ENCODE results near the gene TMUB1.
"Not testable (repeated sequence)": the region's sequence is repeated elsewhere in the genome, so short reads cannot be mapped to it uniquely, and the experiment has no call there.

TMUB1 gene

DNA sequence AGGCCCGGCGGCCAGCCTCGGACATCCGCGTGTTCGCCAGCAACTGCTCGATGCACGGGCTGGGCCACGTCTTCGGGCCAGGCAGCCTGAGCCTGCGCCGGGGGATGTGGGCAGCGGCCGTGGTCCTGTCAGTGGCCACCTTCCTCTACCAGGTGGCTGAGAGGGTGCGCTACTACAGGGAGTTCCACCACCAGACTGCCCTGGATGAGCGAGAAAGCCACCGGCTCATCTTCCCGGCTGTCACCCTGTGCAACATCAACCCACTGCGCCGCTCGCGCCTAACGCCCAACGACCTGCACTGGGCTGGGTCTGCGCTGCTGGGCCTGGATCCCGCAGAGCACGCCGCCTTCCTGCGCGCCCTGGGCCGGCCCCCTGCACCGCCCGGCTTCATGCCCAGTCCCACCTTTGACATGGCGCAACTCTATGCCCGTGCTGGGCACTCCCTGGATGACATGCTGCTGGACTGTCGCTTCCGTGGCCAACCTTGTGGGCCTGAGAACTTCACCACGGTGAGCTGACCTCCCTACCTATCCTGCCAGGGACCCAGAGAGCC lies 34.3 kb downstream of the TMUB1 start:
- no peak for DNase-seq

DNA sequence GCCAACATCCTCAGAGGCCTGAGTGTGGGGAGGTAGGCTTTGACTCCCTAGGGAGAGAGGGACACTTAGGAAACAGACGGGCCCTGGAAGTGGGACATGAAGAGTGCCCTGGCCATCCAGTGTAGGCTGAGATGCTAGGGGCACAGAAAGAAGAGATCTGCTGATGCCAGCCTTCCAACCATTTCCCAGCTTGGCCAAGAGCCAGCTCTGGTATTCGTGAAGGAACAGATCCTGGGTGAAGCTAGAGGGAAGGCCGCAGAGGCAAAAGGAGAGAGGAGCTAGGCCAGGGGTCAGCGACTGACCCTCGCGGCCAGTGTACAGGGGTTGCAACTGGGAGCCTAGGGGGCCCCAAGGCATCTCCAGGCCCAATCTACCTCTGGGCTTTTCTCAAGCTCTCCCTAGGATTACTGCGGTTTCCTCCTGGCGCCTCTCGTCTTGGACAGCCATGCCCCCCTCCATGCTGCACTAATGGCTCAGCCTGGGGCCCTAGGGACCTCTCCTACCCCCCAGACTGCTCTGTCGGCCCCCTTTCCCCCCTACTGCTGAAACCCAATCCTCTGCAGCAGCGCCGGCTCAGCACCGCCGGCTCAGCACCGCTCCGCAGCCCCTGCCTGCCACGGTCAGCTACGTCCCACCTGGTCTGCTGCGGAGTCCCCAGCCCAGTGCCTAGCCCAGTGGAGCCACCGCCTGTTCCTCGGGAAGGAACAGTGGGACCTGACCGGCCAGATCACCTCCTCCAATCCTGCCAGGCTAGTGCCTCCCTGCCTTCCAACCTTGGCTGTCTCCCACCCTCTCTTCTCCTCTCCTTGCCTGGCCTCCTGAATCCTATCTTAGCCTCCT lies 35.1 kb downstream of the TMUB1 start, which contains the start of gene ASIC3:
Gene ASIC3, plus strand, starts transcription at position 556 of the 840 bp plus-strand sequence. CDS start 355 bp downstream, outside the sequence.
- no peak for DNase-seq

DNA sequence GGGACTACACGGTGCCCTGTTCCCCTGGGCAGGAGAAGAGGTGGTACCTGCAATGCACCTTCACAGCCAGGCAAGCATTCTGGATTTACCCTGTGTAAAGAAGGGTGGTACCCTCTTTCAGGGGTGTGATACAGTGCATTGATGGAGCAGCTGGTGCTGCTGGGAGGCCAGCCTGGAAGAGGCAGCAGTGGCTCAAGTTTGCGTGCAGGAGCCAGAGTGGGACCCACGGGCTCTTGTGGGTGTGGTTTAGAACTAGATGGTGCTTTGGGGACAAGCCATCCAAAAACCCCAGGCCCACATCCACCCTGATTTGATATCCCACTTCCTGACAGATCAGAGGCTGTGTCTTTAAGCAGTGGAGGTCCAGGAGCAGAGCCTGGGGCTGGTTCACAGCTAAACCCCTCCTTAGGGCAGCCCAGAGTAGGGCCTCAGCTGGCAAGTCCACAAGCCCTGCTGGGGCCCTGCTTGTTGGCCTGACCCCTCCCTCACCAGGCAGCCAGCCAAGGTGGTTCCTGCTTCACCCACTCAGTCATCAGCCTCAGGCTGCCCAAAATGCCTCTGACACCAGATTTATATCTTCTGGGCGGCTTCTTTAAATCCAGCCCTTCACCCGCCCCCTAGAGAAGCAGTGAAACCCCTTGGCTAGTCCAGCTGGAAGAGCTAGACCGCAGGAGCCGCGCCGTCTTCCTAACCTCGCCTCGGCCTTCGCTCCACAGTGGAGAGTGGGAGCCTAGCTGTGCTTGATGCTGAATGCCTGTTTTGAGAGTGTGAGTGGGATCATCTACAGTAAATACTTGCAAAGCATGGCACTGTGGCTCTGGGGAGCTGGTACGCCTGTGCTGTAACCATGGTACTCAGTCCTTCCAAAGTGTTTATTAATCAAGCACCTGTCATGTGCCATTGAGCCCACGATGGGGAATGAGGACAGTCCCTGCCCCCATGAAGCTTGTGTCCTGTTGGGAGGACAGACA lies 36.4 kb downstream of the TMUB1 start:
- DNase-seq, result peak; percentile 53

DNA sequence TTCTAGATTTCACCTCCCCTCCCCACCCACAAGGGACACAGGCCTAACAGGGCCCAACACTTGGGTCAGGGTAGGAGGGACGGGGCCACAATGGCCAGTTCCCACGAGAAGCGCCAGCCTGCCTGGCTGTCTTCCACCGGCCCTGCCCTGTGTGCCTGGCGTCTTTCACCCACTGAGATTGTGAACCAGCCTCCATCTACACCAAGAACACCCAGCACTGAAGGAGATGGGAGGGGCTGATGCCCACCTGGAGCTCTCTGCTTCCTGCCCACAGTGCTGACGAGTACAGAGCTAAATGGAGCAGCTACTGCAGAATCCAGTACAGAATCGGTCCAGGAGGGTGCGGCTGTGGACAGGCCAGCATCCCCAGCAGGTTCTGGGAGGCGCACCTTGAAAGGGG lies 37.3 kb downstream of the TMUB1 start:
- DNase-seq, result no peak

DNA sequence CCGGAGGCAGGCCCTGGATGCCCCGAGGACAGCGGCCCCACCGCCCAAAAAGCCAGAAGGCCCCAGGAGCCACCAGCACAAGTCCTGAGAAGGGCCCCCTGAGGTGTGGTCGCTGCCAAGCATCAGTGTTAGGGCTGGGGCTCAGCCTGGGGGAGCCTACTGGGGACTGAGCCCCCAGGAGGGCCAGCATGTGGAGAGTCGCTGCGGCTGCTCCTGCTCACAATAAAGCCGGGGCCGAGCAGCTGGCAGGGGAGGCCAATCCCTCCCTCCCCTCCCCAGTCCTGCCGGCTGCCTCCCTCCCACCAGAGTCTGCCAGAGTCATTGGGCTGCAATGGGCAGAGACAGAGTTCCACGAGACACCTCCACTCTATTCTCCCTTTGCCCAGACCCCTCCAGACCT lies 38.0 kb downstream of the TMUB1 start:
- no peak for DNase-seq

DNA sequence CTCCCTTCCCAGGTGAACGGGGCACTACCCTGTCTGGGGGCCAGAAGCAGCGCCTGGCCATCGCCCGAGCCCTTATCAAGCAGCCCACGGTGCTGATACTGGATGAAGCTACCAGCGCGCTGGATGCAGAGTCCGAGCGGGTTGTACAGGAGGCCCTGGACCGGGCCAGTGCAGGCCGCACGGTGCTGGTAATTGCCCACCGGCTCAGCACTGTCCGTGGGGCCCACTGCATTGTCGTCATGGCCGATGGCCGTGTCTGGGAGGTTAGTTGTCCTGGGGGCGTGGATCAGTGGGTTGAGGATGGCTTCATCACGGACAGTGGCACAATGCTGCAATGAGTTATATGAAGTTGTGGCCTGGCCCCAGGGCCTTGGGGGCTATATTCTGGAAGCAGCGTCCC lies 39.3 kb downstream of the TMUB1 start:
- no peak for DNase-seq

DNA sequence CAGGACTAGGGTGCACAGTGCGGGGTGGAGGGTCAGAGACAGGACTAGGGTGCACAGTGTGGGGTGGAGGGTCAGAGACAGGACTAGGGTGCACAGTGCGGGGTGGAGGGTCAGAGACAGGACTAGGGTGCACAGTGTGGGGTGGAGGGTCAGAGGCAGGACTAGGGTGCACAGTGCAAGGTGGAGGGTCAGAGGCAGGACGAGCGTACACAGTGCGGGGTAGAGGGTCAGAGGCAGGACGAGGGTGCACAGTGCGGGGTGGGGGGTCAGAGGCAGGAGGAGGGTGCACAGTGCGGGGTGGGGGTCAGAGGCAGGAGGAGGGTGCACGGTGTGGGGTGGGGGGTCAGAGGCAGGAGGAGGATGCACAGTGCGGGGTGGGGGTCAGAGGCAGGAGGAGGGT lies 39.8 kb downstream of the TMUB1 start:
- DNase-seq, result not testable (repeated sequence)

DNA sequence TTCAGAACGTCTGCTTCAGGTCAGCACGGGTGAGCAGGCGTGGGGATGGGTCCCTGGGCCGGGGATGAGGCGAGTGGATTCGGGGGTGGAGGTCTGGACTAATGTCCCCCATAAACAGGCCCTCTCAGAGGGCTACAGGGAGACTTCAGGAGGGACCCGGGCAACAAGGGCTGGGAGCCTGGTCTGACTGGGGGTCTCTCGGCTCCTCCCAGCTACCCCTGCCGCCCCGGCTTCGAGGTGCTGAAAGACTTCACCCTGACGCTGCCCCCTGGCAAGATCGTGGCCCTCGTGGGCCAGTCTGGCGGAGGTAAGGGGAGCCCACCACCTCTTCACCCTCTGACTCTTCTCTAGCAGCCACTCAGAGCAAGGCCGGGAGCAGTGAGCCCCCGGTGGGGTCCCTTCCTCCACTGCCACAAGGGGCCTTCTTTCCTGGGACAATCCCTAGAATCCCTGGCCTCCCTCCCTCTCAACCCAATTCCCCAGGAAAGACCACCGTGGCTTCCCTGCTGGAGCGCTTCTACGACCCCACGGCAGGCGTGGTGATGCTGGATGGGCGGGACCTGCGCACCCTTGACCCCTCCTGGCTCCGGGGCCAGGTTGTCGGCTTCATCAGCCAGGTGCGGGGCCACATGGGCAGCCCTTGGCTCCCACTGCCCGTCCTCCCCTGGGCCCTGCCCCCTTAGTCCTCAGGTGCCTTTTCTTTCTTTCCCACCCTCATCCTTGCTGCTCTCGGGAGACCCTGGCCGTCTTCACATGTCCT lies 42.5 kb downstream of the TMUB1 start:
- DNase-seq, result no peak

DNA sequence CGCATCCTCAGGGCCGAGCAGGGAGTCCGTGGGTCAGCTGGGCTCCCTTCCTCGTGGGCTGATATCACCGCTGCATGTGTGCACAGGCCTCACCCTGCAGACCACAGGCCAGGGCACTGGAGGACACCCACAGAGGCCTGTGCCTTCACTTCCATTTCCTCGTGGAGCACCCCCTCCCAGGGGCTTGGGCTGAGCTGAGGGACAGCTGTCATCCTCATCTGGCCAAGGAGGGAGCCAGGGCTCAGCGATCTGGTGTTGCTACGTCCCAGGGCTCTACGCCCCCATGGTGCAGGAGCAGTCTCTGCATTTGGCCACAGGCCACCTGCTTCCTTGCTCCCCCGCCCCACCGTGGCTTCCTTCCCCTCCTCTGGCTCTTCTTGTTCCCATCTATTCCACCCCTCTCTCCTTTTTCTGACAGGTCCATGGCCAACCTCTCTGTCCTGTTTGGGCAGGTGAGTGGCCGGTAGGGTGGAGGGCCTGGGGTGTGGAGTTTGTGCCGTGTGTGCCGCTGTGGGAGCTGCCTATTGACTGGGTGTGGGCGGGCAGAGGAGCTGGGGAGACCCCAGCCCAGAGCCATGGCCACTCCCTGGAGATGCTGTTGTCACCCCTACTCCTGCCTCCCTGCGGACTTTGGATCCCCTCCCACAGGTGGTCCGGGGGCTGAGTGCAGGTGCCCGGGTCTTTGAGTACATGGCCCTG lies 43.3 kb downstream of the TMUB1 start:
- DNase-seq, result no peak

DNA sequence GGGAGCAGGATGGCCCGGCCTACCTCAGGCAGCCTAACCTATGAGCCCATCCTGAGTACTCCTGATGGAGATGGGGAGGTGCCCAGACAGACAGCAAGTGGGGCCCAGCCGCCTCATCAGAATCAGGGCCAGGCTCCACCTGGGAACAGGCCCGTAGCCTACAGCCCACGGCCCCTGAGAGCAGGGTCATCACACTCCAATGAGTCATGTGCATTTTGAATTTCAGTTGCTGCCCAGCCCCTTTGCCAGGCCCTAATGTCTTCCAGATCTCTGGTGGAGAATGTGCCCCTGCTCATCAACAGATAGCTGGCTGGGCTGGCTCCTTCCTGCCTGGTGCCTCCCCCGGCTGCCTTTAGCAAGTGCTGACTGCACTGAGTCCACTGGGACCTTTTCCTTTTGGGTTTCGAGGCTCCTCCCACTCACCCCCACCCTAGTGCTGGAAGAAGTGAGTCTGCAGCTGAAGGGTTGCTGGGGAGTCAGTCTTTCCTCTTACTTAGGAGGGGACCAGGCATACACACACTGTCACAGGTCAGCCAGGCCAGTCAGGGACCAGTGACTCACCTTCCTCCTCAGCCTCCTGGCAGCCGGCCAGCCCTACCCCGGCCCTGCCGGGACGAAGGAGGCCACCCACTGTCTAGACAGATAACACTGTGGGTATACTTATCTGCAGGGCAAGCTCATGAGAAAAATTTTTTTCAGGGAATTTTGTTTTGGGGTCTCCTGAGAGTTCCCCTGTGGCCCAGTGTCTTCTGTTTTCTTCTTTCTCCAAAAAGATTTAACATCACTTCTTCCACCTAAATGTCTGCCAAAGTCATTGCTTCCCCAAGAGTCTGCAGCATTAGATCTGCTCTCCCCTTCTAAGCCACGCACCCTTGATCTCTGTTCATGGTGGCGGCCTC lies 44.1 kb downstream of the TMUB1 start:
- peak; percentile 95 for DNase-seq

DNA sequence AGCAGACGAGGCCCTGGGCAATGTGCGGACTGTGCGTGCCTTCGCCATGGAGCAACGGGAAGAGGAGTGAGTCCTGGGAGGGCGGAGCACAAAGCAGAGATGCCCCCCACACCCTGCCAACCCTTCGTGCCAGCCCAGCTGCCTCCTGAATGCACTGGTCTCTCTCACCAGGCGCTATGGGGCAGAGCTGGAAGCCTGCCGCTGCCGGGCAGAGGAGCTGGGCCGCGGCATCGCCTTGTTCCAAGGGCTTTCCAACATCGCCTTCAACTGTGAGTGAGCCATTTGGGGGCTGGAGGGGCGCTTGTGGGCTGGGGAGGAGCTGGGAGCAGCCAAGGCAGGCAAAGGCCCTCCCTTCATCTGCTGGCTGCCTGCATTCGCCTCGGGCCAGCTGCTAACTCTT lies 47.4 kb downstream of the TMUB1 start:
- DNase-seq, result no peak

DNA sequence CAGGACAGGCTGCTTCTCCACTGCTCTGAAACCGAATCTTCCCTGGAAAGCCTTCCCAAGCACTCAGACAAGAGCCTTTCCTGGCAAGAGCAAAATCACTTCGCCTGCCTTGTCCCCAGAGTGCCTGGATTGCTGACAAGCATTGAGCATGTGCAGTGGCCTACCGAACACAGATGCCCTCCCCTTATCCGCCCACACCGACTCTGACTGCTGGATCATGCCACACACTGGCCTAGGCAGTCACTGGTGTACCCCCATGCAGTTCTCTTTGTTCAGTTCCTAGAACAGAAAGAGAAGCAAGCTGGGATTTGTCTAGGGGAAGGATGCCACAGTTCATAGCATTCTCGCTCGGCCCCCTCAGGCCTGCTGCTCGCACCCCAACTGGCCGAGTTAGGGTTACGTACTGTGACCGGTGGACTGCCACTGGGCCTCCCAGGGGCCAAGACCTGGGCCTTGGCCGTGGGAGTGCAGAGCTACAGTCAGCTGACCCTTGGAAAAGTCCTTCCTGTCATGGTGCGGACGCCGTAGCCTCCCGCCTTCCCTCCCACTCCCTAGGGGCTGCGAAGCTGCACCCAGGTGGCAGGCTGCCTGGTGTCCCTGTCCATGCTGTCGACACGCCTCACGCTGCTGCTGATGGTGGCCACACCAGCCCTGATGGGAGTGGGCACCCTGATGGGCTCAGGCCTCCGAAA lies 48.1 kb downstream of the TMUB1 start:
- no peak for DNase-seq

DNA sequence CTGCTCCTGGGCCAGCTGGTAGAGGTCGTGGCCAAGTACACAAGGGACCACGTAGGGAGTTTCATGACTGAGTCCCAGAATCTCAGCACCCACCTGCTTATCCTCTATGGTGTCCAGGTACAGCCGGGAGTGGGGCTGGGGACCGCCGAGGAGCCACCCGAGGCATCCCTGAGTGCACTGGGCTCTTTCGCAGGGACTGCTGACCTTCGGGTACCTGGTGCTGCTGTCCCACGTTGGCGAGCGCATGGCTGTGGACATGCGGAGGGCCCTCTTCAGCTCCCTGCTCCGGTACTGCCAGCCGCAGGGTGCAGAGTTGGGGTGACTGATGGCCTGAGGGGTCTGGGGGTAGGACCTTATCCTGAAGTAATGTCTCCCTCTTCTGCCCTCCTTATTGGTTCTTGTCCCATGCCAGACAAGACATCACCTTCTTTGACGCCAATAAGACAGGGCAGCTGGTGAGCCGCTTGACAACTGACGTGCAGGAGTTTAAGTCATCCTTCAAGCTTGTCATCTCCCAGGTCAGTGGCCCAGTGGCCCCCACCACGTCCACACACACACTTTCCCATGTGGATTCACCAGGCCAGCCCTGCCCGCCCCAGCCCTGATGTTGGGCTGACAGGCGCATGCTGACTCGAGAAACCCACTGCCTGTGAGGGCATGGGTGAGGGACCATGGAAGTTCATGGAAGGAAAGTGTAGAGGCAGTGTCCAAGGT lies 48.8 kb downstream of the TMUB1 start:
- DNase-seq, result no peak

DNA sequence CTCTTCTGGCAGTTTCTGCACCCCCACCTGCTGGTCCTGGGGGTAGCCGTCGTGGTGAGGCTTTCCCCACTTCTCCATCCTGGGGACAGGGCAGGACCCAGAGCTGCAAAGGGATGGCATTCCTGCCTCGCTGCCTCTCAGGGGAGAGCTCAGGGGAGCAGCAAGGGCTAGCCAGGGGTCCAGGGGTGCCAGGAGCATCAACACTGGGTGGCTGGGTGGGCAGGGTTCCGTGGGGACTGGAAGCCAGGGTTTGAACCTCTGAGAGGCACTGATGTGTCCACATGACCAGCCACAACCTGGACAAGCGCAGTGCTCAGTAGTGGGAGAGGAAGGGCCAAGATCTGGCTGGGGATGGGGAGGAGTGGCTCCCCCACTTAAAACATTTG lies 49.4 kb downstream of the TMUB1 start:
- no peak for DNase-seq

DNA sequence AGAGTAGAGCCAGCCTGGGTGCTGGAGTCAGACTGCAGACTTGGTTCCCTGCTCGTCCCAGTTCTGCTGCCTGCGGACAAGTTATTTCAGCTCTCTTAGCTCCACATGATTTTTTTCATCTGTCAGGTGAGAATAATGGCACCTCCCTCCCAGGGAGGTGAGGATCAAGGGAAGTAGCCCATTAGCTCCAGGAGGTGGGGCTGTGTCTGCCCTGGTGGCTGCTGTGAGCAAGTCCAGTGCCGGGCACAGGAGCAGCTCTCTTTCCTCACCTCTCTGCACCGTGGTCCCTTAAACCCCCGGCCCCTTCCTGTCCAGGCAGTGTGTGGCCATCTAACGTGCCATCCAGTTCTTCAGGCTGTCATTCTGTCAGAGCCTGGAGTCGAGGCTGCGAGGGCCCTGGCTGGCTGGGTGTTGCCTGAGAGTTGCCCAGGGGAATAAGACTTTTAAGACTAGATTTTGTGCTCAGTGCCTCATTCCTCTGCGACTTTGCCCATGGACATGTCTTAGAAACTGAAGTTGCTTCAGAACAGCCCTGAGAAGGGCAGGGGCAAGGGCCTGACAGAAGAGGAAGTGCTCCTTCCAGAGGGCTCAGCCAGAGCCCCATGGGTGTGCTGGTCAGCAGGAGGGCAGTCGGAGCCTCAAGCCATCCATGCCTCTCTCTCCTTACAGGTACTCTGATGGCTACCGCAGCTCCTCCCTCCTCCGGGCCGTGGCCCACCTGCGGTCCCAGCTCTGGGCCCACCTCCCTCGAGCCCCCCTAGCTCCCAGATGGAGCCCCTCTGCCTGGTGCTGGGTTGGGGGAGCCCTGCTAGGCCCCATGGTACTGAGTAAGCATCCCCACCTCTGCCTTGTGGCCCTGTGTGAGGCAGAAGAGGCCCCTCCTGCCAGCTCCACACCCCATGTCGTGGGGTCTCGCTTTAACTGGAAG lies 50.1 kb downstream of the TMUB1 start:
- no peak for DNase-seq

Measured in fibroblast of skin of right biceps (primary cell).